LNCaP clone FGC (cell line): ENCODE results near the gene NDRG4.
A peak's percentile ranks its signal among the peaks of the same experiment; 100 is the strongest.
"Not testable (repeated sequence)": the region's sequence is repeated elsewhere in the genome, so short reads cannot be mapped to it uniquely, and the experiment has no call there.

Experiments
- DNase-seq: peaks from one replicate; pipeline ENCODE4 v3.0.0-alpha.2; 2011; ENCODE audit warnings: low read depth
- H3K4me3 ChIP-seq: 2 replicates; pipeline ENCODE4 v1.5.1; 2011; ENCODE audit warnings: mild to moderate bottlenecking, low read depth, low read length, control low read depth
- TF ChIP-seq, protein P1 (sequence below): IDR thresholded peaks from 2 replicates; pipeline ENCODE4 v1.5.1; 2012; ENCODE audit warnings: mild to moderate bottlenecking; ENCODE audit not compliant: control insufficient read depth, insufficient read depth; ENCODE audit errors: extremely low read depth

Gene NDRG4

DNA sequence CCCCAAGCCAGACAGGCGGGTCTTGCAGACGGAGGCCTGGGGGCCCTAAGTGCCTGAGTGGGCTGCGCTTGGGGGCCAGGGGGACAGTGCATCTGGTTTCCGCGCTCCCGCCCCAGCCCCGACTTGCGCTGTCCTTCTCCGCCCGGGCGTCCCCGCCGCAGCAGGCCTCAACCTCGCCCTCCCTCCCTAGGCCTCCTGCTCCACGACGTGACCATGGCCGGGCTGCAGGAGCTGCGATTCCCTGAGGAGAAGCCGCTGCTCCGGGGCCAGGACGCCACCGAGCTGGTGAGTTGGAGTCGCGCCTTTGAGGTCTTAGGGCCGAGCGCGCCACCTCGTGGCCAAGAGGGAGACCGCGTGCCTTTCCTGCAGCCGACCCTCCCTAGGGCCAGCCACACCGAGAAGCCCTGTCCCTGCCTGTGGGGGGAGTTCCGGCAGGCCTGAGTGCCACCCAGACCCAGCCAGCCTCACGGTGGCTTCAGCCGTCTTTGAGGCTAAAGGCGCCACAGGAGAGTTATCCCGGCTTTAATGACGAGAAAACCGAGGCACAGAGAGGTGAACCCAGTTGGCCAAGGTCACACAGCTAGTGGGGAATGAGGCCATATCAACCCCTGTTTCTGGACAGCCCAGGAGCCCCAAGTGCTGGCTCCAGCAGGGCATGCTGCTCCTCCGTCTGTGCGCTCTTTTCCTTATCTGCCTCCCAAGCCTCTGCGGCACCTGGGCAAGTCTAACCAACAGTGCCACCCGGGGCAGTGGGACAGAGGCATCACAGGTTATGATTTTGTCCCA is 12.2 kb upstream of the NDRG4 start:
- TF ChIP-seq, protein P1, sequence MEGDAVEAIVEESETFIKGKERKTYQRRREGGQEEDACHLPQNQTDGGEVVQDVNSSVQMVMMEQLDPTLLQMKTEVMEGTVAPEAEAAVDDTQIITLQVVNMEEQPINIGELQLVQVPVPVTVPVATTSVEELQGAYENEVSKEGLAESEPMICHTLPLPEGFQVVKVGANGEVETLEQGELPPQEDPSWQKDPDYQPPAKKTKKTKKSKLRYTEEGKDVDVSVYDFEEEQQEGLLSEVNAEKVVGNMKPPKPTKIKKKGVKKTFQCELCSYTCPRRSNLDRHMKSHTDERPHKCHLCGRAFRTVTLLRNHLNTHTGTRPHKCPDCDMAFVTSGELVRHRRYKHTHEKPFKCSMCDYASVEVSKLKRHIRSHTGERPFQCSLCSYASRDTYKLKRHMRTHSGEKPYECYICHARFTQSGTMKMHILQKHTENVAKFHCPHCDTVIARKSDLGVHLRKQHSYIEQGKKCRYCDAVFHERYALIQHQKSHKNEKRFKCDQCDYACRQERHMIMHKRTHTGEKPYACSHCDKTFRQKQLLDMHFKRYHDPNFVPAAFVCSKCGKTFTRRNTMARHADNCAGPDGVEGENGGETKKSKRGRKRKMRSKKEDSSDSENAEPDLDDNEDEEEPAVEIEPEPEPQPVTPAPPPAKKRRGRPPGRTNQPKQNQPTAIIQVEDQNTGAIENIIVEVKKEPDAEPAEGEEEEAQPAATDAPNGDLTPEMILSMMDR, result peak; percentile 98
- no peak overlapping the region for H3K4me3 ChIP-seq
- peak; percentile 30 for DNase-seq

DNA sequence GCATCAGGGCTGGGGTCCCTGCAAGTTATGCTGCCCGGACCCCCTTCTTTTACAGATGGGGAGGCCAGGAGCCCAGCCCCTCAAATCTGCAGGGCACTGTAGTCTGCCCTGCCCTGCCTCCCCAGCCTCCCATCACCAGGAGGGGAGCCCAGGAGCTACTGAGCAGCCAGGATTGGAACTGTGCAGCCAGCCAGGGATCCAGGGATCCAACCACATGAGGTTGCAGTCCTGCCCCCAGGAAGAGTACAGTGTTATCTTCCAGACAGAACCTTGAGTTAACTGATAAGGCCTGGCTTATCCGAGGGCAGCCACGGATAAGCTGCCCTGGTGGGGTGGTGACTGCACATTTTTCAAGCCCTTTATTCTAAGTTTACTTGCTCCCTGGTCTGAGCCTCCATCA is 11.4 kb upstream of the NDRG4 start:
- no peak for DNase-seq
- TF ChIP-seq, protein P1, result no peak
- H3K4me3 ChIP-seq, result no peak overlapping the region

DNA sequence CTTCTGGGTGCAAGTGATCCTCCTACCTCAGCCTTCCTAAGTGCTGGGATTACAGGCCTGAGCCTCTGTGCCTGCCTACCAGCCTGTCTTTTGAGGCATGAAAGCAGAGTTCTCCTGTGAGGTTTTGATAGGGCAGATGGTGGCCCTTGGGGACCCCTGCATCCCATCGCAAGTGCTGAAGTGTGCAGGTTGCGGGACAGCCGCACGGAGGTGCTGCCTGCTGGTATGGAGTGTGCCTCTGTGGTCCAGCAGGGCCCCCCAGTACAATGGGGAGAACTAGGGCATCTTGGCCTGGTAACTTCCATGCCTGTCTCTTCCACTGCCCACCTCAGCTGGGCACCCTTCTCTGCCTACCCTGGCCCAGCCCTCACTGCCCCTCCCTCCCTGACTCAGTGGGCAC is 9.9 kb upstream of the NDRG4 start:
- H3K4me3 ChIP-seq, result no peak overlapping the region
- DNase-seq, result no peak
- TF ChIP-seq, protein P1, result no peak

DNA sequence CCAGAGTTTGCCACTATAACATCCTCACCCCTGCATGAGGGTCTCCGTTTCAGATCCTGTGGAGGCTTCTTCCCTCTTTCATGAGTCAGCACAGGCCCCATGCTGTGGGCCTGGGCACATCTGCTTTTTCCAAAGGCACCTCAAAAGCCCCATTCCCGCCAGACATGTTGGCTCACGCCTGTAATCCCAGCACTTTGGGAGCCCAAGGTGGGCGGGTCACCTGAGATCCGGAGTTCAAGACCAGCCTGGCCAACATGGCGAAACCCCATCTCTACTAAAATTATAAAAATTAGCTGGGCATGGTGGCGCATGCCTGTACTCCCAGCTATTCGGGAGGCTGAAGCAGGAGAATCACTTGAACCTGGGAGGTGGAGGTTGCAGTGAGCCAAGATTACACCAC is 9.4 kb upstream of the NDRG4 start:
- DNase-seq, H3K4me3 ChIP-seq: not testable (repeated sequence)

DNA sequence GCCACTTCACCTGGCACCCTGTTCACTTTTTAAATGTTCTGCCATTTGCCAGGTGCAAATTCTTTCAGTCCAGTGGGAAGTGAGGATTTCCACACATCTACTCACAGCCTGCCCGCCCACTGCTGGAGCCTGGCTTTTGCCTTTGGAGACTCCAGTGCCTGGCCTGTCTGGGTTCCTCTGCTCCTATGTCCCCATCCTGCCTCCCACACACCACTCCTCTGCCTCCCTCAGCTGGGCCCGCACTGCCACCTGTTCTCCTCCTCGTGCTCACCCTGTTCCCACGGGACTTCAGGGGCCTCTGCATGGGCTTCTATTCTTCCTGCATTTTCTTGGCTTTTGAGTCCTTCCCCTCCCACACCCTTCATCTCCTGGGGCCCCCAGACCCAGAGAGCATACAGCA is 7.9 kb upstream of the NDRG4 start:
- no peak overlapping the region for H3K4me3 ChIP-seq
- no peak for DNase-seq
- TF ChIP-seq, protein P1, result no peak

DNA sequence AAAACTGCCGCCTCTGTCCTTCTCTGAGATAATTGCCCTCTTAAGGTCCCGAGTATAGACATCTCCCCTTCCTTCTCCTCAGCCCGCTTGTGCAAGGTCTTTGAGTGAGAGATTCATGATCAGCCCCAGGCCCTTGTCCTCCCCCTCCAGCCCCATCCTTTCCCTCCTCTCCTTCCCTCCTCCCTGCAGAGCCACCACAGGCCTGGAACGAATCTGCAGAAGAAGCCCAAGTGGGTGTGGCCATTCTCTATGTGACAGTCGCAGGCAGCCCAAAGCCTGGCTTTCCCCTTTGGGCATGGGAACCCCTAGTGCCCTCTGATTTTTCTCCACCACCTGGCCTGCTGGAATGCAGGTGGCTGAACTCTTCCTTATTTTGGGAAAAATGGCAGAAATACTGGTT is 7.2 kb upstream of the NDRG4 start:
- DNase-seq, result no peak
- TF ChIP-seq, protein P1, result no peak
- H3K4me3 ChIP-seq, result no peak overlapping the region

DNA sequence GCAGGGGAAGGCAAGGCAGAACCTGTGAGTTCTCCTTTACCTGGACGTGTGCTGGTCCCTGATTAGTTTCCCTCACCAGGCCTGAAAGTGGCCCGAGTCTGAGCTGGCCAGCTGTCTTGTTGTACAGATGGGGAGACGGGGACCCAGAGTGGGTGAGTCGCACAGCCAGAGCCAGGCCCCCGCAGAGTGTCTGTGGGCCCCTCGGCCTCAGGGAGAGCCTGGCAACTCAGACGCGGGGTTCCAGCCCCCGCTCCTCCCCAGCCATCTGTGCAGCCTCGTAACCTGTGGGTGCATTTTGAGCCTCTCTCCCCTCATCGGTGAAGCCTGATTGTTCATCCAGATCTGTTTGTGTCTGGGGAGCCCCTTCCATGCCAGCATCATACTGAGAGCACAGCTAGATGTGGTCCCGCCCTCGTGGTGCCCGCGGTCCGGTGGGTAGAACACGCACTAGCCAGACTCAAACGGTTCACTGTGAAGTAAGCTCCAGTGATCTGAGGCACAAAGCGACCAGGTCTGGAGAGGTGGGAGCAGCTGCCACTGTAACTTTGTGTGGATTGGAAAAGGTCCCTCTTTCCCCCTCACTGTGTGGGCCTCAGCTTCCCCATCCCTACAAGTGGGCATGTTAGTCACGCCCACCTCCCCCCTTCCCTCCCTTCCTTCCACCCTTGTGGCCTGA is 6.0 kb upstream of the NDRG4 start:
- DNase-seq, result no peak
- H3K4me3 ChIP-seq, result no peak overlapping the region
- TF ChIP-seq, protein P1, result no peak
